ENCODE measurements around the gene EIF2B2. TPM values are rescaled to one million over a fixed set of nuclear protein-coding genes. Genes with fewer than 3 reads are reported as not detected.
A peak's percentile ranks its signal among the peaks of the same experiment; 100 is the strongest.

Gene EIF2B2
- total and polyA plus RNA-seq, 10 of the 15 experiments (the other 5 are each of a cell fraction or from before 2014, with no cell fraction given), result 17.4 to 168 (median 65.5) TPM

DNA sequence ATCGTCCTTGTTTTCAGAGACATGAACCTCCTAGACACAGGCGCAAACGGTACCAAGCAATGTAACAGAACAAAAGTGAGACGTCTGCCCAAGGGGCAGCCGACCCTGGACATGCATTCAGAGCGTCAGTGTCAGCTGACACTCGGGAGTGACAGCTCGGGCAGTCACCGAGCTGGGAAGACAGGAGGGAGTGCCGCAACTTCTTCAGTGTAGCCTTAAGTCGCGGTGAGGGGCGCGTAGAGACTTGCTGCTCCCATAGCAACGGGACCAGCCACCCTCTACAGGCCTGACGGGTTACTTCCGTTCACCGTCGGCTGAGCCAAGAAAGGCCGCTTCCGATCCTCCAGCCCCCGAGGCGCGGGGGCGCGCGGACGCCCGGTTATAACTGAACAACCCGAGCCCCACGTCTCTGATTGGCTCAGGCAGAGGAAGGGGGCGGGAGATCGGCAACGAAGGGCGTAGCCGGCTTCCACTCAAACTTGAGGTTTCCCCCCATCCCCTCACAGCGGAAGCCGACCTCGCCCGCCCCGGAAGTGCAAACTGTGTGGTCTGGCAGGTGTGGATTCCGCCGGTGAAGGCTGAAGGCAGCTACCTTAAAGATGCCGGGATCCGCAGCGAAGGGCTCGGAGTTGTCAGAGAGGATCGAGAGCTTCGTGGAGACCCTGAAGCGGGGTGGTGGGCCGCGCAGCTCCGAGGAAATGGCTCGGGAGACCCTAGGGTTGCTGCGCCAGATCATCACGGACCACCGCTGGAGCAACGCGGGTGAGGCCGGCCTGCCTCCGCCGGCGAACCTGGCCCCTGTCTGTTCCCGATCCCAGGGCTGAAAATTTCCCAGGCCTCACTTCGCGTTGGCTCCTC is at the start of gene EIF2B2 (continued):
- TF ChIP-seq, protein P1, sequence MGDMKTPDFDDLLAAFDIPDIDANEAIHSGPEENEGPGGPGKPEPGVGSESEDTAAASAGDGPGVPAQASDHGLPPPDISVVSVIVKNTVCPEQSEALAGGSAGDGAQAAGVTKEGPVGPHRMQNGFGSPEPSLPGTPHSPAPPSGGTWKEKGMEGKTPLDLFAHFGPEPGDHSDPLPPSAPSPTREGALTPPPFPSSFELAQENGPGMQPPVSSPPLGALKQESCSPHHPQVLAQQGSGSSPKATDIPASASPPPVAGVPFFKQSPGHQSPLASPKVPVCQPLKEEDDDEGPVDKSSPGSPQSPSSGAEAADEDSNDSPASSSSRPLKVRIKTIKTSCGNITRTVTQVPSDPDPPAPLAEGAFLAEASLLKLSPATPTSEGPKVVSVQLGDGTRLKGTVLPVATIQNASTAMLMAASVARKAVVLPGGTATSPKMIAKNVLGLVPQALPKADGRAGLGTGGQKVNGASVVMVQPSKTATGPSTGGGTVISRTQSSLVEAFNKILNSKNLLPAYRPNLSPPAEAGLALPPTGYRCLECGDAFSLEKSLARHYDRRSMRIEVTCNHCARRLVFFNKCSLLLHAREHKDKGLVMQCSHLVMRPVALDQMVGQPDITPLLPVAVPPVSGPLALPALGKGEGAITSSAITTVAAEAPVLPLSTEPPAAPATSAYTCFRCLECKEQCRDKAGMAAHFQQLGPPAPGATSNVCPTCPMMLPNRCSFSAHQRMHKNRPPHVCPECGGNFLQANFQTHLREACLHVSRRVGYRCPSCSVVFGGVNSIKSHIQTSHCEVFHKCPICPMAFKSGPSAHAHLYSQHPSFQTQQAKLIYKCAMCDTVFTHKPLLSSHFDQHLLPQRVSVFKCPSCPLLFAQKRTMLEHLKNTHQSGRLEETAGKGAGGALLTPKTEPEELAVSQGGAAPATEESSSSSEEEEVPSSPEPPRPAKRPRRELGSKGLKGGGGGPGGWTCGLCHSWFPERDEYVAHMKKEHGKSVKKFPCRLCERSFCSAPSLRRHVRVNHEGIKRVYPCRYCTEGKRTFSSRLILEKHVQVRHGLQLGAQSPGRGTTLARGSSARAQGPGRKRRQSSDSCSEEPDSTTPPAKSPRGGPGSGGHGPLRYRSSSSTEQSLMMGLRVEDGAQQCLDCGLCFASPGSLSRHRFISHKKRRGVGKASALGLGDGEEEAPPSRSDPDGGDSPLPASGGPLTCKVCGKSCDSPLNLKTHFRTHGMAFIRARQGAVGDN (IDR thresholded peaks at IDR 0.05), result peak; percentile 61
- TF ChIP-seq MEF2B (IDR thresholded peaks at IDR 0.05; ENCODE audit: partially characterized antibody, poor library complexity, severe bottlenecking), result peak; percentile 42
- peak; percentile 13 to 26; a peak in 1 of 4 replicates for TF ChIP-seq BHLHE40 (IDR thresholded peaks at IDR 0.05; ENCODE audit: borderline replicate concordance in 1 of 2, low read depth in 2 of 2, low read length in 1 of 2)
- TF ChIP-seq, protein P2, sequence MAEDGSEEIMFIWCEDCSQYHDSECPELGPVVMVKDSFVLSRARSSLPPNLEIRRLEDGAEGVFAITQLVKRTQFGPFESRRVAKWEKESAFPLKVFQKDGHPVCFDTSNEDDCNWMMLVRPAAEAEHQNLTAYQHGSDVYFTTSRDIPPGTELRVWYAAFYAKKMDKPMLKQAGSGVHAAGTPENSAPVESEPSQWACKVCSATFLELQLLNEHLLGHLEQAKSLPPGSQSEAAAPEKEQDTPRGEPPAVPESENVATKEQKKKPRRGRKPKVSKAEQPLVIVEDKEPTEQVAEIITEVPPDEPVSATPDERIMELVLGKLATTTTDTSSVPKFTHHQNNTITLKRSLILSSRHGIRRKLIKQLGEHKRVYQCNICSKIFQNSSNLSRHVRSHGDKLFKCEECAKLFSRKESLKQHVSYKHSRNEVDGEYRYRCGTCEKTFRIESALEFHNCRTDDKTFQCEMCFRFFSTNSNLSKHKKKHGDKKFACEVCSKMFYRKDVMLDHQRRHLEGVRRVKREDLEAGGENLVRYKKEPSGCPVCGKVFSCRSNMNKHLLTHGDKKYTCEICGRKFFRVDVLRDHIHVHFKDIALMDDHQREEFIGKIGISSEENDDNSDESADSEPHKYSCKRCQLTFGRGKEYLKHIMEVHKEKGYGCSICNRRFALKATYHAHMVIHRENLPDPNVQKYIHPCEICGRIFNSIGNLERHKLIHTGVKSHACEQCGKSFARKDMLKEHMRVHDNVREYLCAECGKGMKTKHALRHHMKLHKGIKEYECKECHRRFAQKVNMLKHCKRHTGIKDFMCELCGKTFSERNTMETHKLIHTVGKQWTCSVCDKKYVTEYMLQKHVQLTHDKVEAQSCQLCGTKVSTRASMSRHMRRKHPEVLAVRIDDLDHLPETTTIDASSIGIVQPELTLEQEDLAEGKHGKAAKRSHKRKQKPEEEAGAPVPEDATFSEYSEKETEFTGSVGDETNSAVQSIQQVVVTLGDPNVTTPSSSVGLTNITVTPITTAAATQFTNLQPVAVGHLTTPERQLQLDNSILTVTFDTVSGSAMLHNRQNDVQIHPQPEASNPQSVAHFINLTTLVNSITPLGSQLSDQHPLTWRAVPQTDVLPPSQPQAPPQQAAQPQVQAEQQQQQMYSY (CRISPR knock-in tag; IDR thresholded peaks at IDR 0.05), result no peak
- no peak for TF ChIP-seq ZNF217 (IDR thresholded peaks at IDR 0.05)
- TF ChIP-seq KDM1A (IDR thresholded peaks at IDR 0.05; ENCODE audit: borderline replicate concordance), result no peak
- peak; percentile 61 for TF ChIP-seq FOS (IDR thresholded peaks at IDR 0.05; ENCODE audit: borderline replicate concordance, extremely low read depth, insufficient read length)
- TF ChIP-seq CEBPB (IDR thresholded peaks at IDR 0.05; ENCODE audit: borderline replicate concordance in 1 of 2, low read depth in 2 of 2, low read length in 2 of 2), result no peak
- TF ChIP-seq, protein P3, sequence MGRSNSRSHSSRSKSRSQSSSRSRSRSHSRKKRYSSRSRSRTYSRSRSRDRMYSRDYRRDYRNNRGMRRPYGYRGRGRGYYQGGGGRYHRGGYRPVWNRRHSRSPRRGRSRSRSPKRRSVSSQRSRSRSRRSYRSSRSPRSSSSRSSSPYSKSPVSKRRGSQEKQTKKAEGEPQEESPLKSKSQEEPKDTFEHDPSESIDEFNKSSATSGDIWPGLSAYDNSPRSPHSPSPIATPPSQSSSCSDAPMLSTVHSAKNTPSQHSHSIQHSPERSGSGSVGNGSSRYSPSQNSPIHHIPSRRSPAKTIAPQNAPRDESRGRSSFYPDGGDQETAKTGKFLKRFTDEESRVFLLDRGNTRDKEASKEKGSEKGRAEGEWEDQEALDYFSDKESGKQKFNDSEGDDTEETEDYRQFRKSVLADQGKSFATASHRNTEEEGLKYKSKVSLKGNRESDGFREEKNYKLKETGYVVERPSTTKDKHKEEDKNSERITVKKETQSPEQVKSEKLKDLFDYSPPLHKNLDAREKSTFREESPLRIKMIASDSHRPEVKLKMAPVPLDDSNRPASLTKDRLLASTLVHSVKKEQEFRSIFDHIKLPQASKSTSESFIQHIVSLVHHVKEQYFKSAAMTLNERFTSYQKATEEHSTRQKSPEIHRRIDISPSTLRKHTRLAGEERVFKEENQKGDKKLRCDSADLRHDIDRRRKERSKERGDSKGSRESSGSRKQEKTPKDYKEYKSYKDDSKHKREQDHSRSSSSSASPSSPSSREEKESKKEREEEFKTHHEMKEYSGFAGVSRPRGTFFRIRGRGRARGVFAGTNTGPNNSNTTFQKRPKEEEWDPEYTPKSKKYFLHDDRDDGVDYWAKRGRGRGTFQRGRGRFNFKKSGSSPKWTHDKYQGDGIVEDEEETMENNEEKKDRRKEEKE (IDR thresholded peaks at IDR 0.05), result no peak
- TF ChIP-seq EED (IDR thresholded peaks at IDR 0.05; ENCODE audit: low read depth), result no peak
- TF ChIP-seq, protein P4, sequence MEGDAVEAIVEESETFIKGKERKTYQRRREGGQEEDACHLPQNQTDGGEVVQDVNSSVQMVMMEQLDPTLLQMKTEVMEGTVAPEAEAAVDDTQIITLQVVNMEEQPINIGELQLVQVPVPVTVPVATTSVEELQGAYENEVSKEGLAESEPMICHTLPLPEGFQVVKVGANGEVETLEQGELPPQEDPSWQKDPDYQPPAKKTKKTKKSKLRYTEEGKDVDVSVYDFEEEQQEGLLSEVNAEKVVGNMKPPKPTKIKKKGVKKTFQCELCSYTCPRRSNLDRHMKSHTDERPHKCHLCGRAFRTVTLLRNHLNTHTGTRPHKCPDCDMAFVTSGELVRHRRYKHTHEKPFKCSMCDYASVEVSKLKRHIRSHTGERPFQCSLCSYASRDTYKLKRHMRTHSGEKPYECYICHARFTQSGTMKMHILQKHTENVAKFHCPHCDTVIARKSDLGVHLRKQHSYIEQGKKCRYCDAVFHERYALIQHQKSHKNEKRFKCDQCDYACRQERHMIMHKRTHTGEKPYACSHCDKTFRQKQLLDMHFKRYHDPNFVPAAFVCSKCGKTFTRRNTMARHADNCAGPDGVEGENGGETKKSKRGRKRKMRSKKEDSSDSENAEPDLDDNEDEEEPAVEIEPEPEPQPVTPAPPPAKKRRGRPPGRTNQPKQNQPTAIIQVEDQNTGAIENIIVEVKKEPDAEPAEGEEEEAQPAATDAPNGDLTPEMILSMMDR (IDR thresholded peaks at IDR 0.05 in 2 of 3, conservative IDR thresholded peaks at IDR 0.05 in 1 of 3; ENCODE audit: control insufficient read depth in 2 of 3, extremely low read depth in 1 of 3, insufficient read depth in 1 of 3, low read depth in 3 of 3, low read length in 3 of 3), result peak in 1 of 3 experiments; percentile 23; a peak in 1 of 6 replicates
- no peak for TF ChIP-seq FOXK2 (IDR thresholded peaks at IDR 0.05)
- TF ChIP-seq MYB (IDR thresholded peaks at IDR 0.05; ENCODE audit: borderline replicate concordance, low read depth, low read length), result no peak
- peak; percentile 88 for TF ChIP-seq RUNX3 (IDR thresholded peaks at IDR 0.05; ENCODE audit: low read length)
- TF ChIP-seq BRCA1 (IDR thresholded peaks at IDR 0.05; ENCODE audit: low read depth, low read length), result no peak

Measured in GM12878 (cell line).